ENCODE results near the gene AFG3L2. TPM values are rescaled to one million over a fixed set of nuclear protein-coding genes. Genes with fewer than 3 reads are reported as not detected.

Gene AFG3L2
- total RNA-seq, 1 donor from 2014 or later, result 51.7 TPM

DNA sequence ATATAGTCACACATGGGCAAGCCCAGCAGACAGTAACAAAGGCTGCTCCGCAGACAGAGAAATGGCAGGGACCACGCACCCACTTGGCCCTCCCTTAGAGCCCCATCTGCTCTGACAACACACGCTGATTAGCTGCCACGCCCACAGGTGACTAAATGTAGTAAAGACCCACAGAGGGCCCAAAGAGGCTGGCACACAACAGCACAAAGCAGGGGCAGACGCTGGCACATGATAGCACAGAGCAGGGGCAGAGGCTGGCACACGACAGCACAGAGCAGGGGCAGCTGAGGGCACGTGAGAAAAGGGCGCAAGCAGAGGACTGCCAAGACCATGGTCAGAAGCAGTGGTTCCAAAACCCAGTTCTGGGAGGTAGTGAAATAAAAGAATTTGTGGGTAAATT lies 10.6 kb downstream of the AFG3L2 start:
- Histone ChIP-seq H3K27me3 (no peaks in the 10 kb centered on the region), H4K20me1 (ENCODE audit: low read depth) (peaks cover 4% of the 10 kb centered on the region), H3K9ac (no peak overlapping the region), H3F3A (ENCODE audit: low read depth) (no peaks in the 10 kb centered on the region), H3K79me2 (ENCODE audit: low read depth) (peaks cover 15% of the 10 kb centered on the region), H2AFZ (replicated peaks) (no peak overlapping the region), H3K4me3 (no peak overlapping the region), H3K4me1 (no peaks in the 10 kb centered on the region), H3K27ac (no peak overlapping the region), H3K4me2 (no peak overlapping the region), H3K36me3 (no peaks in the 10 kb centered on the region), H3K9me3 (ENCODE audit: low read depth) (no peaks in the 10 kb centered on the region)
- H3K9me3 Mint-ChIP-seq, result no peaks in the 10 kb centered on the region
- DNase-seq (ENCODE audit: low spot score), result no peak
- H3K27me3 Mint-ChIP-seq (ENCODE audit: insufficient read depth, low read depth), result peaks cover 2% of the 10 kb centered on the region
- peaks cover 3% of the 10 kb centered on the region for H3K4me1 Mint-ChIP-seq
- TF ChIP-seq EZH2 (IDR thresholded peaks at IDR 0.05), result no peak
- TF ChIP-seq, protein P1, sequence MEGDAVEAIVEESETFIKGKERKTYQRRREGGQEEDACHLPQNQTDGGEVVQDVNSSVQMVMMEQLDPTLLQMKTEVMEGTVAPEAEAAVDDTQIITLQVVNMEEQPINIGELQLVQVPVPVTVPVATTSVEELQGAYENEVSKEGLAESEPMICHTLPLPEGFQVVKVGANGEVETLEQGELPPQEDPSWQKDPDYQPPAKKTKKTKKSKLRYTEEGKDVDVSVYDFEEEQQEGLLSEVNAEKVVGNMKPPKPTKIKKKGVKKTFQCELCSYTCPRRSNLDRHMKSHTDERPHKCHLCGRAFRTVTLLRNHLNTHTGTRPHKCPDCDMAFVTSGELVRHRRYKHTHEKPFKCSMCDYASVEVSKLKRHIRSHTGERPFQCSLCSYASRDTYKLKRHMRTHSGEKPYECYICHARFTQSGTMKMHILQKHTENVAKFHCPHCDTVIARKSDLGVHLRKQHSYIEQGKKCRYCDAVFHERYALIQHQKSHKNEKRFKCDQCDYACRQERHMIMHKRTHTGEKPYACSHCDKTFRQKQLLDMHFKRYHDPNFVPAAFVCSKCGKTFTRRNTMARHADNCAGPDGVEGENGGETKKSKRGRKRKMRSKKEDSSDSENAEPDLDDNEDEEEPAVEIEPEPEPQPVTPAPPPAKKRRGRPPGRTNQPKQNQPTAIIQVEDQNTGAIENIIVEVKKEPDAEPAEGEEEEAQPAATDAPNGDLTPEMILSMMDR (IDR thresholded peaks at IDR 0.05), result no peak
- TF ChIP-seq EZH2phosphoT487 (IDR thresholded peaks at IDR 0.05), result no peak
- no peak overlapping the region for H3K4me3 Mint-ChIP-seq
- peaks cover 34% of the 10 kb centered on the region for H3K36me3 Mint-ChIP-seq
- H3K27ac Mint-ChIP-seq, result peak overlapping the region; percentile 38

DNA sequence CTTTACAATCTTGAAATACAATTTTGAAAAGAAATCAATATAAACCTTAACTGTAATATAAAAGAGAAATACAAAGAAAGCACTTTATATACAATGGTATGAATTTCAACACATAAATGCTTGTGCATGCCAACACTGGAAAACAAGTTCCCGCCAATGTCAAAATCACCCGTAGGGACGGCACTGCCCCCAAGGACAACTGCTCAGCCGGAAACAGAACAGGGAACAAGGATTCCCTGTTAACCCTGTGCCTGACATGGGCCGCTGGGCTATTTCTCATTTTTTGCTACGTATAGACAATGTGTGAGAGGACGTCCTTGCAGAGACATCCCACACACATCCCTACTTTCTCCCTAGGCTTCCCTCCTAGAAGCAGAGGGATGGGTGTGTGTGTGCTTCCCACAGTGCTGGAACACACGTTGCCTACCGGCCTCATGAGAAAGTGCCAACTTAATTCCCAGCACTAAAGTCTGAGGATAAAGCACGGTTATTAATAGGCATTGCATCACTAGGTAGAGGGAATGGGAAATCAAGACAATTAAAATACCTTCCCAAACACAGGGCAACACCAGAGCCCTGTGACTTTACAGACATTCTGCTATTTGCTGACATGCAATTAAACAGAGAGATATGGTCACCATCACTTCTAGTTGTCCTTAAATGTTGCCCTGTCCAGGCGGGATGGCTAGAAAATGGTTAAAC lies 14.4 kb downstream of the AFG3L2 start:
- Mint-ChIP-seq H3K4me1 (no peaks in the 10 kb centered on the region), H3K4me3 (no peak overlapping the region), H3K27me3 (ENCODE audit: insufficient read depth, low read depth) (peaks cover 4% of the 10 kb centered on the region), H3K27ac (no peak overlapping the region), H3K9me3 (no peaks in the 10 kb centered on the region), H3K36me3 (peaks cover 37% of the 10 kb centered on the region)
- Histone ChIP-seq H3K4me3 (no peak overlapping the region), H3K9ac (no peak overlapping the region), H3K4me2 (no peak overlapping the region), H2AFZ (replicated peaks) (no peak overlapping the region), H3K27me3 (no peaks in the 10 kb centered on the region), H3F3A (ENCODE audit: low read depth) (no peaks in the 10 kb centered on the region), H3K4me1 (no peaks in the 10 kb centered on the region), H3K27ac (no peak overlapping the region), H3K36me3 (no peaks in the 10 kb centered on the region), H3K79me2 (ENCODE audit: low read depth) (no peaks in the 10 kb centered on the region), H3K9me3 (ENCODE audit: low read depth) (no peaks in the 10 kb centered on the region), H4K20me1 (ENCODE audit: low read depth) (peaks cover 4% of the 10 kb centered on the region)
- TF ChIP-seq EZH2 (IDR thresholded peaks at IDR 0.05) (no peak), EZH2phosphoT487 (IDR thresholded peaks at IDR 0.05) (no peak)
- TF ChIP-seq, protein P1 (IDR thresholded peaks at IDR 0.05), result no peak
- DNase-seq (ENCODE audit: low spot score), result no peak

DNA sequence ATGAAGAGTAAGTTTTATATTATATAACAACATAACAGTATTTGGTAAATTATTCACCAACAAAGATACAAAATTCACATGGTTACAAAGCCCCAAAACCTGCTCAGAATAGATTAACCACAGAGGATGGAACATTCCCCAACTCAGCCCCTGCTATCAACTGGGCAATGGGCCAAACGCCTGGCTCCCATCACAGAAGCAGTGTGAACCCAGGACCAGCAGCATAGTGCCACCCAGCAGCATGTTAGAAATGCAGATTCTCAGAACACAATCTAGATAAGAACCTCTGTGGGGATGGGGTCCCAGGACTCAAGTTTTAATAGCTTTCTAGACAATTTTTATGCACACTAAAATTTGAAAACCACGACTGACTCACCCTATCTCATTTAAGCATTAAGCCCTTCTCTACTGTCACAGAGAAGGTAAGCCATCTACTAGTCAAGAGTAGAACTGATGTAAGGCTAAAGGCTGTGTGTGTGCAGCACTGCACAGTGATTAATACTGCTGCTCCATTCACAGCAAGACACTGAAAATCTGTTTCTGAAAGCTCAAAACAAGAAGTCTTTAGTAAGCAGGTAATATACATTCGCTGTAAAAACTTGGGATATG lies 15.2 kb downstream of the AFG3L2 start:
- no peak for TF ChIP-seq EZH2 (IDR thresholded peaks at IDR 0.05)
- TF ChIP-seq EZH2phosphoT487 (IDR thresholded peaks at IDR 0.05), result no peak
- TF ChIP-seq, protein P1 (IDR thresholded peaks at IDR 0.05), result no peak
- Histone ChIP-seq H3F3A (ENCODE audit: low read depth) (no peaks in the 10 kb centered on the region), H3K27me3 (no peaks in the 10 kb centered on the region), H3K4me1 (no peaks in the 10 kb centered on the region), H3K79me2 (ENCODE audit: low read depth) (no peaks in the 10 kb centered on the region), H3K9ac (no peak overlapping the region), H3K9me3 (ENCODE audit: low read depth) (no peaks in the 10 kb centered on the region), H2AFZ (replicated peaks) (no peak overlapping the region), H3K27ac (no peak overlapping the region), H4K20me1 (ENCODE audit: low read depth) (peaks cover 4% of the 10 kb centered on the region), H3K4me2 (no peak overlapping the region), H3K4me3 (no peak overlapping the region), H3K36me3 (no peaks in the 10 kb centered on the region)
- Mint-ChIP-seq H3K36me3 (peaks cover 31% of the 10 kb centered on the region), H3K4me3 (no peak overlapping the region), H3K27me3 (ENCODE audit: insufficient read depth, low read depth) (peaks cover 4% of the 10 kb centered on the region), H3K9me3 (no peaks in the 10 kb centered on the region), H3K4me1 (no peaks in the 10 kb centered on the region), H3K27ac (no peak overlapping the region)
- DNase-seq (ENCODE audit: low spot score), result no peak

Measured in neural progenitor cell (in vitro differentiated cells).